Measurements from ENCODE around the gene RBM27. TPM values are rescaled to one million over a fixed set of nuclear protein-coding genes. Genes with fewer than 3 reads are reported as not detected.
"Not testable (repeated sequence)": the region's sequence is repeated elsewhere in the genome, so short reads cannot be mapped to it uniquely, and the experiment has no call there.

Gene RBM27, protein sequence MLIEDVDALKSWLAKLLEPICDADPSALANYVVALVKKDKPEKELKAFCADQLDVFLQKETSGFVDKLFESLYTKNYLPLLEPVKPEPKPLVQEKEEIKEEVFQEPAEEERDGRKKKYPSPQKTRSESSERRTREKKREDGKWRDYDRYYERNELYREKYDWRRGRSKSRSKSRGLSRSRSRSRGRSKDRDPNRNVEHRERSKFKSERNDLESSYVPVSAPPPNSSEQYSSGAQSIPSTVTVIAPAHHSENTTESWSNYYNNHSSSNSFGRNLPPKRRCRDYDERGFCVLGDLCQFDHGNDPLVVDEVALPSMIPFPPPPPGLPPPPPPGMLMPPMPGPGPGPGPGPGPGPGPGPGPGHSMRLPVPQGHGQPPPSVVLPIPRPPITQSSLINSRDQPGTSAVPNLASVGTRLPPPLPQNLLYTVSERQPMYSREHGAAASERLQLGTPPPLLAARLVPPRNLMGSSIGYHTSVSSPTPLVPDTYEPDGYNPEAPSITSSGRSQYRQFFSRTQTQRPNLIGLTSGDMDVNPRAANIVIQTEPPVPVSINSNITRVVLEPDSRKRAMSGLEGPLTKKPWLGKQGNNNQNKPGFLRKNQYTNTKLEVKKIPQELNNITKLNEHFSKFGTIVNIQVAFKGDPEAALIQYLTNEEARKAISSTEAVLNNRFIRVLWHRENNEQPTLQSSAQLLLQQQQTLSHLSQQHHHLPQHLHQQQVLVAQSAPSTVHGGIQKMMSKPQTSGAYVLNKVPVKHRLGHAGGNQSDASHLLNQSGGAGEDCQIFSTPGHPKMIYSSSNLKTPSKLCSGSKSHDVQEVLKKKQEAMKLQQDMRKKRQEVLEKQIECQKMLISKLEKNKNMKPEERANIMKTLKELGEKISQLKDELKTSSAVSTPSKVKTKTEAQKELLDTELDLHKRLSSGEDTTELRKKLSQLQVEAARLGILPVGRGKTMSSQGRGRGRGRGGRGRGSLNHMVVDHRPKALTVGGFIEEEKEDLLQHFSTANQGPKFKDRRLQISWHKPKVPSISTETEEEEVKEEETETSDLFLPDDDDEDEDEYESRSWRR
- 10 to 100 TPM in 1 of 4 donors, 1 to 10 TPM in 3; 6.7 to 19.0 (median 8.4) TPM for polyA plus RNA-seq
- long read RNA-seq, donor 1, full-length matches to known transcripts: 1 of 1 reads
- long read RNA-seq, donor 1, partial matches to known transcripts: 0 of 1 reads
- long read RNA-seq, donor 1, other reads (novel, unspliced or antisense): 0 of 1 reads
- long read RNA-seq, donor 2: 0 reads
- long read RNA-seq, donor 3: 0 reads
- long read RNA-seq, donor 4: 0 reads
- long read RNA-seq, donor 5: 0 reads
- long read RNA-seq, donor 6, full-length matches to known transcripts: 1 of 1 reads
- long read RNA-seq, donor 6, partial matches to known transcripts: 0 of 1 reads
- long read RNA-seq, donor 6, other reads (novel, unspliced or antisense): 0 of 1 reads
- long read RNA-seq, donor 7: 0 reads
- long read RNA-seq, donor 8: 0 reads
- long read RNA-seq, donor 9: 0 reads
- long read RNA-seq, donor 10: 0 reads

DNA sequence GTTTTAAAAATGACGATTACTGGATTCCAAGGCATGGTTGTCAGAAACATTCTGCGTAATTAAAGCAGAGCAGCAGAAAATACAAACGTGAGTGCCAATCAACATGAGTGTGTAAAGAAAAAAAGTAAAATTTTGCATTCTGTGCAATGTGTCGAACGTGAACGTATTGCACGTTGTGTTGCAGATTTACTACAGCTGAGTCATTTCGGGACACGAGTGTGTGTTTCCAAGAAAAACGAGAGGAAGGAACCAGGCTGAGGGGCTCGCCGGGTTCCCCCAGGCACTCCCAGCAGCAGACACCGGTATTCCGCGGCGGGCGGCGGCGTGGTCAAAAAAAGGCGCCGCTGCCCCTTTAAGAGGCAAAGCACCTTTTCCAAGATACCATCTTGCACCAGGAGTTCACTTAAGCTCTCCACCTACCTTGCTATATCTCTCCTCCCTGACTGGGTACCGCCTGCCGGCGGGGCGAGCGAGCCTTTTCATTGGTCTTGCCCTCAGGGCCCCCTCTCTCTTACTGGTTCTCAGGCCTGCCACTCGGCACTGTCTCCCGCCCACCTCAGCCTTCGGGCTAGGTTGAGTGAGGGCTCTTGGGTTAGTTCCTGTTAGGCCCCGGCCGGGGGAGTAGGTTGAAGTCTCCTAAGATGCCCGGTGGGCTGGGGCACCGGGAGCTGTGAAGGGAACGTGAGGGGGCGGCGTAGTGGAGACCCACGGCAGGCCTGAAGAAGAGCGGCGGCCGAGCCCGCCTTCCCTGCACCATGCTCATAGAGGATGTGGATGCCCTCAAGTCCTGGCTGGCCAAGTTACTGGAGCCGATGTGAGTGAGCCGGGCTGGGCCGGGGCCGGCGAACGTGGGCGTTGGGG, at the start of gene RBM27:
TSS of gene RBM27 (plus strand) at position 595 of the 861 bp plus-strand sequence. CDS start at position 756, 161 bp downstream.
- peak within 1 kb of the TSS; percentile 90 to 93 (median 92) for H3K4me3 ChIP-seq (ENCODE audit: low read depth in 1 of 3, low read length in 3 of 3)
- no peak for FAIRE-seq
- H3K9me3 ChIP-seq (ENCODE audit: control insufficient read depth in 2 of 2, insufficient read depth in 1 of 2, low read depth in 1 of 2, low read length in 1 of 2): no peaks in the 10 kb centered on the region
- peak within 1 kb of the TSS; percentile 17 to 86 (median 84) for H3K27ac ChIP-seq (ENCODE audit: low read depth in 1 of 3, low read length in 2 of 3)
- no peaks in the 10 kb centered on the region for H3K27me3 ChIP-seq (ENCODE audit: control insufficient read depth in 3 of 3, insufficient read depth in 3 of 3, low read length in 3 of 3)
- WGBS, 3 donors: 0% methylated on average over 46 to 48 of the region's 48 CpGs
- DNase-seq: peak; percentile 98 to 99
- peaks cover 0 to 3% (median 2%) of the 10 kb centered on the region in 3 donors for H3K4me1 ChIP-seq (ENCODE audit: control insufficient read depth in 3 of 3, insufficient read depth in 2 of 3, low read depth in 1 of 3, low read length in 2 of 3)
- no peaks in the 10 kb centered on the region for H3K36me3 ChIP-seq (ENCODE audit: control insufficient read depth in 3 of 3, insufficient read depth in 2 of 3, low read depth in 1 of 3, low read length in 3 of 3)

DNA sequence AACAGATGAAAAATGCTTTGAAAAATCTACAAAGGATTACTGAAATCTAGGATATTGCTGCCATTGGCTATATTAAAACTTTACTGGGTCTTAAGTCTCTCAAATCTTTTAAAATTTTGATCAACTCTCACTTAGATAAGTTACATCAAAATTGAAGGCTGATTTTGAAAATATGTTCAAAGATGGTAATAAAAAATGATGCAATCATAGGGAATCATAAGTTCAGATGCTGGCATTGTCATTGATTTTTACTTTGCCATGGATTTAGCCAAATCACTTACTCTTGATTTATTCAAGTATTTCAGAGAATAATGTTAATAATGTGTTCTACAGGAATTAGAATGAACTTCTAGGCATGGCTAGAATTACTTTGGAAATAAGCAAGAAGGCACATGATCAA, 45.1 kb upstream of the RBM27 start:
- no peak for FAIRE-seq
- DNase-seq: no peak
- no peak overlapping the region for H3K27ac ChIP-seq (ENCODE audit: low read depth in 1 of 3, low read length in 2 of 3)
- H3K27me3 ChIP-seq (ENCODE audit: control insufficient read depth in 3 of 3, insufficient read depth in 3 of 3, low read length in 3 of 3): no peaks in the 10 kb centered on the region
- H3K4me3 ChIP-seq (ENCODE audit: low read depth in 1 of 3, low read length in 3 of 3): no peak overlapping the region
- H3K9me3 ChIP-seq (ENCODE audit: control insufficient read depth in 2 of 2, insufficient read depth in 1 of 2, low read depth in 1 of 2, low read length in 1 of 2): peaks cover 0 to 5% of the 10 kb centered on the region in 2 donors
- H3K4me1 ChIP-seq (ENCODE audit: control insufficient read depth in 3 of 3, insufficient read depth in 2 of 3, low read depth in 1 of 3, low read length in 2 of 3): no peaks in the 10 kb centered on the region
- peaks cover 6 to 30% (median 10%) of the 10 kb centered on the region in 3 donors for H3K36me3 ChIP-seq (ENCODE audit: control insufficient read depth in 3 of 3, insufficient read depth in 2 of 3, low read depth in 1 of 3, low read length in 3 of 3)

DNA sequence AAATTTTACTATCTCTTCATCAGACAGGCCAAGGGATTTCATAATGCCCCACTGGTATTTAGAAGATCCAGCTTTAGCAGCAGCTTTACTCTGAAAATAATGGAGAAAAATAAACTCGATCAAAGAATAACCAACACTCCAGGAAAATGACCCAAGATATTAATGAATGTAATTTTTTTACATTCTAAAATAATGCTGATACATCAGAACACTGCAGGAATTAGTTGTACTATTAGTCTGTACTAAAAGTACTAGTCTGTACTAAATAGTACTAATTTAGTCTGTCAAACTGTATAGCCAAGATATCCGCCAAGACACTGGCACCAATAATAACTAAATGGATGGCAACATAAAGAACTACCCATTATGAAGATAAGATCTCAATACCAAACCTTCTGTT, 39.0 kb upstream of the RBM27 start:
- 95 to 98% (median 97%) methylated on average over 2 of the region's 2 CpGs for WGBS, 3 donors
- DNase-seq (no peak), FAIRE-seq (no peak)
- H3K27me3 ChIP-seq (ENCODE audit: control insufficient read depth in 3 of 3, insufficient read depth in 3 of 3, low read length in 3 of 3): no peaks in the 10 kb centered on the region
- peaks cover 0 to 5% of the 10 kb centered on the region in 2 donors for H3K9me3 ChIP-seq (ENCODE audit: control insufficient read depth in 2 of 2, insufficient read depth in 1 of 2, low read depth in 1 of 2, low read length in 1 of 2)
- no peaks in the 10 kb centered on the region for H3K4me1 ChIP-seq (ENCODE audit: control insufficient read depth in 3 of 3, insufficient read depth in 2 of 3, low read depth in 1 of 3, low read length in 2 of 3)
- peaks cover 6 to 31% (median 13%) of the 10 kb centered on the region in 3 donors for H3K36me3 ChIP-seq (ENCODE audit: control insufficient read depth in 3 of 3, insufficient read depth in 2 of 3, low read depth in 1 of 3, low read length in 3 of 3)
- no peak overlapping the region for H3K27ac ChIP-seq (ENCODE audit: low read depth in 1 of 3, low read length in 2 of 3)
- H3K4me3 ChIP-seq (ENCODE audit: low read depth in 1 of 3, low read length in 3 of 3): no peak overlapping the region

DNA sequence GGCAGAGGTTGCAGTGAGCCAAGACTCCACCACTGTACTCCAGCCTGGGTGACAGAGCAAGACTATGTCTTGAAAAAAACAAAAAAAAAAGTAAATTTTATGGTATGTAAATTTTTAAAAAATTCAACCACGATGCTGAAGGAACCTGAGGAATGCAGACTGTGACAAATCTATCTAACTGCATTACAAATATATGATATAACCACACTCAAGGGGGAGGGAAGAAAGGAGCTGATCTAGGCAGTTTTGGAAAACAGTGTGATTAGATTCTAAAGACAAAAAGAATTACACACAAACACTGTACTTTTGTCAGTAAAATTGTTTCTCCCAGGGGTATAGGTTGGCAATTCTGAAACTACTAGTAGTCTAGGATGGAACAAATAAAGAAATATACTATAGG, 37.9 kb upstream of the RBM27 start:
- Histone ChIP-seq H3K4me1 (ENCODE audit: control insufficient read depth in 3 of 3, insufficient read depth in 2 of 3, low read depth in 1 of 3, low read length in 2 of 3) (no peaks in the 10 kb centered on the region), H3K36me3 (ENCODE audit: control insufficient read depth in 3 of 3, insufficient read depth in 2 of 3, low read depth in 1 of 3, low read length in 3 of 3) (peaks cover 6 to 31% (median 11%) of the 10 kb centered on the region in 3 donors), H3K9me3 (ENCODE audit: control insufficient read depth in 2 of 2, insufficient read depth in 1 of 2, low read depth in 1 of 2, low read length in 1 of 2) (peaks cover 0 to 5% of the 10 kb centered on the region in 2 donors), H3K27ac (ENCODE audit: low read depth in 1 of 3, low read length in 2 of 3) (no peak overlapping the region), H3K27me3 (ENCODE audit: control insufficient read depth in 3 of 3, insufficient read depth in 3 of 3, low read length in 3 of 3) (no peaks in the 10 kb centered on the region), H3K4me3 (ENCODE audit: low read depth in 1 of 3, low read length in 3 of 3) (no peak overlapping the region)
- no peak for DNase-seq
- 89 to 92% (median 91%) methylated on average over 1 of the region's 1 CpG for WGBS, 3 donors
- no peak for FAIRE-seq

DNA sequence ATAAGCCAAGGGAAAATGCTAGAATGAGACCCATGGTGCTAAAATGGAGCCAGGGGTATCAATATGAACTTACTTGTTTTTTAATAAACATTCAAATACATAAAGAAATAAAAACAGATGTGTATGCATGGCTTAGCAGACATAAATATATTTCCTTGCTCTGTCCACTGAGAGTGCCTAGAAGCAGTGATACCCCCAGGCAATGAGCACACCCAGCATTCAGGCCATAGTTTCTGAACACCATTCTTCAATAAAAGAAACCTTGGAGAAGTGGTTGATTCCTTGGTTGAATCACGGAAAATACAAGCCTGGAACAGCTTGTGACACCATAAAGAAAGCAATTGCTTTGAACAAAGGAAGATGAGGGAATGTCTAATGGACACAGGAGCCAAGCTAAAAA, 37.5 kb upstream of the RBM27 start:
- 85 to 100% (median 97%) methylated on average over 1 of the region's 1 CpG for WGBS, 3 donors
- Histone ChIP-seq H3K4me1 (ENCODE audit: control insufficient read depth in 3 of 3, insufficient read depth in 2 of 3, low read depth in 1 of 3, low read length in 2 of 3) (no peaks in the 10 kb centered on the region), H3K9me3 (ENCODE audit: control insufficient read depth in 2 of 2, insufficient read depth in 1 of 2, low read depth in 1 of 2, low read length in 1 of 2) (peaks cover 0 to 5% of the 10 kb centered on the region in 2 donors), H3K36me3 (ENCODE audit: control insufficient read depth in 3 of 3, insufficient read depth in 2 of 3, low read depth in 1 of 3, low read length in 3 of 3) (peaks cover 6 to 36% (median 11%) of the 10 kb centered on the region in 3 donors), H3K27ac (ENCODE audit: low read depth in 1 of 3, low read length in 2 of 3) (no peak overlapping the region), H3K4me3 (ENCODE audit: low read depth in 1 of 3, low read length in 3 of 3) (no peak overlapping the region), H3K27me3 (ENCODE audit: control insufficient read depth in 3 of 3, insufficient read depth in 3 of 3, low read length in 3 of 3) (no peaks in the 10 kb centered on the region)
- DNase-seq: no peak
- no peak for FAIRE-seq

DNA sequence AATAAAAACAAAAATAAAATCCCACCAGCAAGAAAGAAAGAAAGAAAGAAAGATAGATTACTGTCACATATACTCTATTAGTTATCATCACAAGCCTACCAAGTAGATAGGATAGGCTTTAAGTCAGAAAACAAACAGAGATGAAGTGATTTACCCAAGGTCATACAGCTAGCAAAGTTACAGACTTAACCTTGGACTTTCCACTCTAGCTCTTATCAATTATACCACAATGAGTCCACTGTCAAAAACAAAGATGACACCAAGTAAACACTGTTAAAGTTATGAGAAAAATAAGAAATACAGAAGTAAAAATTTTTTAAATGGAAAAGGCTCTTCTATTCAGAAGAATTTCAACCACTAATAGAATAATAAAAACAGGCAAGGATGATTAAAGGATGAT, 34.3 kb upstream of the RBM27 start:
- peaks cover 4 to 31% (median 5%) of the 10 kb centered on the region in 3 donors for H3K36me3 ChIP-seq (ENCODE audit: control insufficient read depth in 3 of 3, insufficient read depth in 2 of 3, low read depth in 1 of 3, low read length in 3 of 3)

DNA sequence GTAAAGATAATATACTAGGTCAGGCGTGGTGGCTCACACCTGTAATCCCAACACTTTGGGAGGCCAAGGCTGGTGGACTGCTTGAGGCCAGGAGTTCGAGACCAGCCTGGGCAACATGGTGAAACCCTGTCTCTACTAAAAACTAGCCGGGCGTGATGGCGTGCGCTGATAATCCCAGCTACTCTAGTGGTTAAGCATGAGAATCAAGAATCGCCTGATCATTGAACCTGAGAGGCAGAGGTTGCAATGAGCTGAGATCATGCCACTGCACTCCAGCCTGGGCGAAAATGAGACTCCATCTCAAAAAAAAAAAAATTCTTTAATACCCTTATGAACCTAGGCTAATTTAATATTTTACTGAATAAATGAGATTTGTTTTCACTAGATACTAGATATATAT, 30.4 kb upstream of the RBM27 start:
- WGBS, 3 donors: 84 to 98% (median 96%) methylated on average over 8 of the region's 8 CpGs
- peaks cover 2 to 39% (median 4%) of the 10 kb centered on the region in 3 donors for H3K36me3 ChIP-seq (ENCODE audit: control insufficient read depth in 3 of 3, insufficient read depth in 2 of 3, low read depth in 1 of 3, low read length in 3 of 3)
- DNase-seq; H3K9me3 ChIP-seq (ENCODE audit: control insufficient read depth in 2 of 2, insufficient read depth in 1 of 2, low read depth in 1 of 2, low read length in 1 of 2); FAIRE-seq; H3K4me3 ChIP-seq (ENCODE audit: low read depth in 1 of 3, low read length in 3 of 3); H3K27me3 ChIP-seq (ENCODE audit: control insufficient read depth in 3 of 3, insufficient read depth in 3 of 3, low read length in 3 of 3); H3K4me1 ChIP-seq (ENCODE audit: control insufficient read depth in 3 of 3, insufficient read depth in 2 of 3, low read depth in 1 of 3, low read length in 2 of 3); H3K27ac ChIP-seq (ENCODE audit: low read depth in 1 of 3, low read length in 2 of 3): not testable (repeated sequence)

More for the DNA sequence above, 34.3 kb upstream of the RBM27 start:
- Histone ChIP-seq H3K4me1 (ENCODE audit: control insufficient read depth in 3 of 3, insufficient read depth in 2 of 3, low read depth in 1 of 3, low read length in 2 of 3) (no peaks in the 10 kb centered on the region), H3K4me3 (ENCODE audit: low read depth in 1 of 3, low read length in 3 of 3) (no peak overlapping the region), H3K27me3 (ENCODE audit: control insufficient read depth in 3 of 3, insufficient read depth in 3 of 3, low read length in 3 of 3) (no peaks in the 10 kb centered on the region), H3K27ac (ENCODE audit: low read depth in 1 of 3, low read length in 2 of 3) (no peak overlapping the region), H3K9me3 (ENCODE audit: control insufficient read depth in 2 of 2, insufficient read depth in 1 of 2, low read depth in 1 of 2, low read length in 1 of 2) (no peaks in the 10 kb centered on the region)
- DNase-seq (no peak), FAIRE-seq (no peak)
